Endodermal cell (in vitro differentiated cells): Measurements from ENCODE around the gene GPHN. TPM values are rescaled to one million over a fixed set of nuclear protein-coding genes. Genes with fewer than 3 reads are reported as not detected.

Experiments used
- DNase-seq: peaks from one replicate; pipeline ENCODE4 v3.0.0-alpha.2; 2017
- H3K27ac ChIP-seq: 2 replicates; pipeline ENCODE4 v1.5.1; 2013; ENCODE audit warnings: mild to moderate bottlenecking, low read depth, low read length, moderate library complexity
- H3K27me3 ChIP-seq: 2 replicates; pipeline ENCODE4 v1.6.1; 2013; ENCODE audit warnings: mild to moderate bottlenecking, low read length, moderate library complexity; ENCODE audit not compliant: insufficient read depth, control insufficient read depth, poor library complexity, severe bottlenecking
- H3K36me3 ChIP-seq: 2 replicates; pipeline ENCODE4 v1.7.0; 2013; ENCODE audit warnings: mild to moderate bottlenecking, low read length, moderate library complexity; ENCODE audit not compliant: control insufficient read depth, insufficient read depth
- H3K4me1 ChIP-seq: one replicate; pipeline ENCODE4 v1.7.0; 2013; ENCODE audit warnings: low read length; ENCODE audit not compliant: control insufficient read depth, insufficient read depth
- H3K4me3 ChIP-seq: 2 replicates; pipeline ENCODE4 v1.5.1; 2013; ENCODE audit warnings: mild to moderate bottlenecking, low read length, moderate library complexity
- H3K9ac ChIP-seq: 2 replicates; pipeline ENCODE4 v1.6.1; 2013; ENCODE audit warnings: mild to moderate bottlenecking, low read length, moderate library complexity; ENCODE audit not compliant: poor library complexity, severe bottlenecking; ENCODE audit errors: extremely low read depth
- H3K9me3 ChIP-seq: 2 replicates; pipeline ENCODE4 v1.6.1; 2013; ENCODE audit warnings: mild to moderate bottlenecking, low read length, moderate library complexity; ENCODE audit not compliant: control insufficient read depth
- H3K27ac Mint-ChIP-seq: 2 replicates; pipeline ENCODE4 v1.8.0; 2020; ENCODE audit warnings: mixed read lengths
- H3K27me3 Mint-ChIP-seq: 2 replicates; pipeline ENCODE4 v1.8.0; 2021; ENCODE audit warnings: mild to moderate bottlenecking, mixed read lengths; ENCODE audit not compliant: insufficient read depth
- H3K36me3 Mint-ChIP-seq: 2 replicates; pipeline ENCODE4 v1.8.0; 2020; ENCODE audit warnings: low read depth, mixed read lengths
- H3K4me1 Mint-ChIP-seq: 2 replicates; pipeline ENCODE4 v1.8.0; 2020; ENCODE audit warnings: mixed read lengths
- H3K4me3 Mint-ChIP-seq: 2 replicates; pipeline ENCODE4 v1.8.0; 2020; ENCODE audit warnings: mild to moderate bottlenecking, moderate library complexity, mixed read lengths
- H3K9me3 Mint-ChIP-seq: 2 replicates; pipeline ENCODE4 v1.8.0; 2020; ENCODE audit warnings: mild to moderate bottlenecking, mixed read lengths
- WGBS, 2 experiments: methylation state at CpG; one replicate each; pipeline versions ENCODE4 v1.1.5 to v1.1.7; 2013; ENCODE audit warnings: missing lambda C conversion rate in 2 of 2, mixed read lengths in 1 of 2; ENCODE audit not compliant: insufficient coverage in 1 of 2, insufficient read length in 1 of 2; 5-methylcytosine and 5-hydroxymethylcytosine counted together
- total RNA-seq, 2 donors: library from RNA; stranded (reverse); fragmentation: NEBNext Ultra II Directional in 1 of 2; extraction: Animal tissue kit (Norgen Biotek cat#: 25700) in 1 of 2; gene quantifications; 2 replicates in 1 of 2; 3 replicates in 1 of 2; pipeline ENCODE4 v1.2.1, GENCODE V29; 2021
- TF ChIP-seq, protein P1 (sequence below): fragments of 200-600 bp; sonication (generic); conservative IDR thresholded peaks from 2 replicates; pipeline ENCODE4 v1.5.0; 2021; ENCODE audit warnings: antibody characterized with exemption, mild to moderate bottlenecking

GPHN gene
- total RNA-seq, 2 donors from 2014 or later, result 12.4 to 15.0 TPM

- Histone ChIP-seq H3K27me3 (no peaks in the 10 kb centered on the region), H3K36me3 (peaks cover 6% of the 10 kb centered on the region), H3K9ac (no peak overlapping the region), H3K4me1 (peaks cover 8% of the 10 kb centered on the region), H3K4me3 (peak overlapping the region; percentile 39), H3K9me3 (no peaks in the 10 kb centered on the region), H3K27ac (no peak overlapping the region)
- Mint-ChIP-seq H3K27me3 (no peaks in the 10 kb centered on the region), H3K9me3 (peaks cover 10% of the 10 kb centered on the region), H3K36me3 (peaks cover 12% of the 10 kb centered on the region), H3K4me1 (peaks cover 5% of the 10 kb centered on the region), H3K27ac (peak overlapping the region; percentile 80), H3K4me3 (no peak overlapping the region)
- no peak for DNase-seq
- TF ChIP-seq, protein P1, sequence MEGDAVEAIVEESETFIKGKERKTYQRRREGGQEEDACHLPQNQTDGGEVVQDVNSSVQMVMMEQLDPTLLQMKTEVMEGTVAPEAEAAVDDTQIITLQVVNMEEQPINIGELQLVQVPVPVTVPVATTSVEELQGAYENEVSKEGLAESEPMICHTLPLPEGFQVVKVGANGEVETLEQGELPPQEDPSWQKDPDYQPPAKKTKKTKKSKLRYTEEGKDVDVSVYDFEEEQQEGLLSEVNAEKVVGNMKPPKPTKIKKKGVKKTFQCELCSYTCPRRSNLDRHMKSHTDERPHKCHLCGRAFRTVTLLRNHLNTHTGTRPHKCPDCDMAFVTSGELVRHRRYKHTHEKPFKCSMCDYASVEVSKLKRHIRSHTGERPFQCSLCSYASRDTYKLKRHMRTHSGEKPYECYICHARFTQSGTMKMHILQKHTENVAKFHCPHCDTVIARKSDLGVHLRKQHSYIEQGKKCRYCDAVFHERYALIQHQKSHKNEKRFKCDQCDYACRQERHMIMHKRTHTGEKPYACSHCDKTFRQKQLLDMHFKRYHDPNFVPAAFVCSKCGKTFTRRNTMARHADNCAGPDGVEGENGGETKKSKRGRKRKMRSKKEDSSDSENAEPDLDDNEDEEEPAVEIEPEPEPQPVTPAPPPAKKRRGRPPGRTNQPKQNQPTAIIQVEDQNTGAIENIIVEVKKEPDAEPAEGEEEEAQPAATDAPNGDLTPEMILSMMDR, result no peak
- WGBS, 2 experiments, result 91 to 100% methylated on average over 3 to 5 of the region's 5 CpGs
These were observed 410.6 kb downstream of the GPHN start for GRCh38 chr14:66918527-66918926.

DNA sequence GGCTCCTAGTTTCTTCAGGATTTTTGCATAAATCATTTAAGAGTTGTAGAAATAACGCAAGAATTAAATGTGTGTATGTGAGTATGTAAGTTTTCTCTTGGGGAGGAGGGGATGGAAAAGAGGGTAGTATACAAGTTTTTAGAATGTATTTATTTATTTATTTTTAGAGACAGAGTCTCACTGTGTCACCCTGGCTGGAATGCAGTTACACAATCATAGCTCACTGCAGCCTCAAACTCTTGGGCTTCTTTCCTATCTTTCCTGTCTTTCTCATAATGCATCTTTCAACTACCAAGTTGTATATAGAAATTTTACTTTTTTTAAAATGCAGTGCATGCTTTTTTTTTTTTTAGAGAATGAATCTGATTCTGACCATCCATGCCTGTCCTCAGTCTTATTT is 412.2 kb downstream of the GPHN start:
- TF ChIP-seq, protein P1, result no peak
- peaks cover 5% of the 10 kb centered on the region for H3K4me1 Mint-ChIP-seq
- WGBS, 2 experiments, result 100% methylated on average over 1 of the region's 1 CpG
- no peaks in the 10 kb centered on the region for H3K27me3 ChIP-seq
- DNase-seq, result no peak
- H3K36me3 ChIP-seq, result peaks cover 11% of the 10 kb centered on the region
- peaks cover 12% of the 10 kb centered on the region for H3K36me3 Mint-ChIP-seq
- H3K4me3 ChIP-seq, result no peak overlapping the region
- H3K9ac ChIP-seq, result no peak overlapping the region
- H3K4me3 Mint-ChIP-seq, result no peak overlapping the region
- H3K4me1 ChIP-seq, result peaks cover 8% of the 10 kb centered on the region
- no peak overlapping the region for H3K27ac ChIP-seq
- no peaks in the 10 kb centered on the region for H3K9me3 ChIP-seq
- H3K9me3 Mint-ChIP-seq, result peaks cover 10% of the 10 kb centered on the region
- H3K27me3 Mint-ChIP-seq, result no peaks in the 10 kb centered on the region
- H3K27ac Mint-ChIP-seq, result no peak overlapping the region

DNA sequence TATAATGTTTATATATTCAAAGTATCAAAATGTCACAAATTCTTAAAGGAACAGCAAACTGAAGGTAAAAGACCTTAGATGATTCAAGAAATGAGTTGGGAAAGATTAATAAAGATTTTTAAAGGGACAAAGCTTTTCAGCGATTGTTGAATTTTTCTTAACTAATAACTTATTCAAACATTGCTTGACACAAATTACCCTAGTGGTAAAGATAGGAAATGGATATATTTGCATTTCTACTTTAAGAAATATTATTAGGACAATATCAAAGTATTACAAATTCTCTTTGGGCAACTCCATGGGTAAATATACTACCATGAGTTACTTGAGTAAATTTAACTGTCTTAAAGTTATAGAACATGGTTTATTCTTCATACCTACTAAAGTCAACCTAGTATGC is 415.3 kb downstream of the GPHN start:
- DNase-seq, result no peak
- H3K36me3 Mint-ChIP-seq, result peaks cover 12% of the 10 kb centered on the region
- peaks cover 10% of the 10 kb centered on the region for H3K9me3 Mint-ChIP-seq
- TF ChIP-seq, protein P1, result peak; percentile 29
- H3K27me3 Mint-ChIP-seq, result no peaks in the 10 kb centered on the region
- H3K4me1 Mint-ChIP-seq, result peaks cover 3% of the 10 kb centered on the region
- no peak overlapping the region for H3K27ac Mint-ChIP-seq
- H3K4me3 Mint-ChIP-seq, result no peak overlapping the region
- WGBS, 2 experiments, result no CpG with 5 or more reads among the region's 1 CpG
- peaks cover 11% of the 10 kb centered on the region for H3K36me3 ChIP-seq
- no peaks in the 10 kb centered on the region for H3K9me3 ChIP-seq
- no peak overlapping the region for H3K27ac ChIP-seq
- no peaks in the 10 kb centered on the region for H3K27me3 ChIP-seq
- H3K4me3 ChIP-seq, result no peak overlapping the region
- peaks cover under 1% of the 10 kb centered on the region for H3K4me1 ChIP-seq
- no peak overlapping the region for H3K9ac ChIP-seq
